DND-41 (cell line): ENCODE data around the gene COMP.
"Not testable (repeated sequence)": the region's sequence is repeated elsewhere in the genome, so short reads cannot be mapped to it uniquely, and the experiment has no call there.

Source experiments
- ATAC-seq: fragments of 200-7000 bp; cut with Tn5 transposase; 3 replicates; pipeline ENCODE4 v1.9.1; 2021; ENCODE audit warnings: low read depth; ENCODE audit not compliant: insufficient read depth
- DNase-seq: peaks from one replicate; pipeline ENCODE4 v3.0.0-alpha.2; 2020
- H2AFZ ChIP-seq: 2 replicates; pipeline ENCODE4 v1.6.0; 2012; ENCODE audit warnings: low read depth, low read length
- H3K27ac ChIP-seq: 2 replicates; pipeline ENCODE4 v1.5.1; 2012; ENCODE audit warnings: low read length, inconsistent platforms
- H3K27me3 ChIP-seq: fragments of 200-600 bp; sonication (generic); 2 replicates; pipeline ENCODE4 v1.6.0; 2012; ENCODE audit warnings: low read length, mild to moderate bottlenecking, inconsistent platforms; ENCODE audit not compliant: insufficient read depth, poor library complexity
- H3K36me3 ChIP-seq: 2 replicates; pipeline ENCODE4 v1.5.1; 2012; ENCODE audit warnings: low read length, inconsistent platforms; ENCODE audit not compliant: insufficient read depth
- H3K4me1 ChIP-seq: 2 replicates; pipeline ENCODE4 v1.5.1; 2012; ENCODE audit warnings: mild to moderate bottlenecking, low read length; ENCODE audit not compliant: insufficient read depth
- H3K4me2 ChIP-seq: 2 replicates; pipeline ENCODE4 v1.6.0; 2012; ENCODE audit warnings: mild to moderate bottlenecking, moderate library complexity, low read length, inconsistent platforms; ENCODE audit not compliant: insufficient read depth
- H3K4me3 ChIP-seq, 2 experiments: fragments of 200-600 bp in 1 of 2; shearing (Covaris generic) in 1 of 2; 2 replicates each; pipeline ENCODE4 v1.5.1; 2012 to 2016; ENCODE audit warnings: inconsistent platforms in 2 of 2, low read length in 2 of 2, mild to moderate bottlenecking in 2 of 2, low read depth in 1 of 2, moderate library complexity in 1 of 2
- H3K79me2 ChIP-seq: 2 replicates; pipeline ENCODE4 v1.6.0; 2012; ENCODE audit warnings: low read length, inconsistent platforms; ENCODE audit not compliant: insufficient read depth
- H3K9ac ChIP-seq: 2 replicates; pipeline ENCODE4 v1.6.0; 2012; ENCODE audit warnings: low read depth, mild to moderate bottlenecking, inconsistent platforms, low read length, moderate library complexity
- H3K9me3 ChIP-seq: 2 replicates; pipeline ENCODE4 v1.5.1; 2012; ENCODE audit warnings: low read length, moderate library complexity, mild to moderate bottlenecking, inconsistent platforms; ENCODE audit not compliant: insufficient read depth, severe bottlenecking
- H4K20me1 ChIP-seq: 2 replicates; pipeline ENCODE4 v1.6.0; 2012; ENCODE audit warnings: low read length; ENCODE audit not compliant: insufficient read depth
- CTCF ChIP-seq: IDR thresholded peaks from 2 replicates; pipeline ENCODE4 v1.5.1; 2012; ENCODE audit warnings: borderline replicate concordance, low read length, moderate library complexity, mild to moderate bottlenecking; ENCODE audit not compliant: poor library complexity, severe bottlenecking; ENCODE audit errors: extremely low read depth
- EZH2 ChIP-seq: IDR thresholded peaks from 3 replicates; pipeline ENCODE4 v1.6.1; 2012; ENCODE audit warnings: borderline replicate concordance, low read depth, mild to moderate bottlenecking, moderate library complexity, low read length, inconsistent platforms; ENCODE audit not compliant: severe bottlenecking

Gene COMP

GRCh38 chr19:18814063-18814462 is 23.0 kb upstream of the COMP start:
- no peaks in the 10 kb centered on the region for H3K36me3 ChIP-seq
- no peaks in the 10 kb centered on the region for H3K4me1 ChIP-seq
- H3K9me3 ChIP-seq: no peaks in the 10 kb centered on the region
- no peak overlapping the region for H3K4me2 ChIP-seq
- no peak for ATAC-seq
- no peak for DNase-seq
- no peak overlapping the region for H3K9ac ChIP-seq
- H4K20me1 ChIP-seq: no peaks in the 10 kb centered on the region
- H3K4me3 ChIP-seq: no peak overlapping the region
- H2AFZ ChIP-seq: no peak overlapping the region
- no peaks in the 10 kb centered on the region for H3K79me2 ChIP-seq
- H3K27me3 ChIP-seq: no peaks in the 10 kb centered on the region
- no peak overlapping the region for H3K27ac ChIP-seq
- no peak for TF ChIP-seq CTCF
- TF ChIP-seq EZH2: no peak

GRCh38 chr19:18811638-18812037 is 20.5 kb upstream of the COMP start:
- not testable (repeated sequence) for H3K27me3 ChIP-seq, H3K36me3 ChIP-seq, H3K27ac ChIP-seq, DNase-seq, H3K4me2 ChIP-seq, H3K79me2 ChIP-seq, H2AFZ ChIP-seq, H3K4me3 ChIP-seq, ATAC-seq, H4K20me1 ChIP-seq, H3K4me1 ChIP-seq, H3K9me3 ChIP-seq, H3K9ac ChIP-seq

- no peak for ATAC-seq
- no peaks in the 10 kb centered on the region for H3K4me1 ChIP-seq
- H3K9ac ChIP-seq: no peak overlapping the region
- no peak overlapping the region for H3K27ac ChIP-seq
- H4K20me1 ChIP-seq: no peaks in the 10 kb centered on the region
- H3K4me2 ChIP-seq: no peak overlapping the region
- TF ChIP-seq CTCF (no peak), EZH2 (no peak)
- H3K79me2 ChIP-seq: no peaks in the 10 kb centered on the region
- no peak for DNase-seq
- H3K4me3 ChIP-seq: no peak overlapping the region
- no peak overlapping the region for H2AFZ ChIP-seq
- no peaks in the 10 kb centered on the region for H3K36me3 ChIP-seq
- H3K9me3 ChIP-seq: no peaks in the 10 kb centered on the region
- H3K27me3 ChIP-seq: no peaks in the 10 kb centered on the region
Observed at GRCh38 chr19:18809149-18809868, 18.2 kb upstream of the COMP start.

- no peak overlapping the region for H3K4me2 ChIP-seq
- no peak overlapping the region for H2AFZ ChIP-seq
- no peaks in the 10 kb centered on the region for H4K20me1 ChIP-seq
- no peak overlapping the region for H3K27ac ChIP-seq
- H3K27me3 ChIP-seq: no peaks in the 10 kb centered on the region
- H3K4me1 ChIP-seq: no peaks in the 10 kb centered on the region
- H3K36me3 ChIP-seq: no peaks in the 10 kb centered on the region
- DNase-seq: no peak
- no peaks in the 10 kb centered on the region for H3K9me3 ChIP-seq
- no peak overlapping the region for H3K4me3 ChIP-seq
- TF ChIP-seq EZH2 (no peak), CTCF (no peak)
- no peak overlapping the region for H3K9ac ChIP-seq
- no peak for ATAC-seq
- H3K79me2 ChIP-seq: no peaks in the 10 kb centered on the region
Observed at GRCh38 chr19:18807861-18808331, 16.8 kb upstream of the COMP start.
